ENCODE data around the gene MBLAC1.

MBLAC1 gene

GRCh38 chr7:100126931-100127865, at the start of gene MBLAC1:
MBLAC1 (plus strand) TSS chr7:100126967; CDS start chr7:100127396, 429 bp downstream.
- DNase-seq, result peak; percentile 90 to 94

- DNase-seq, result no peak
These were observed 49.6 kb upstream of the MBLAC1 start for GRCh38 chr7:100077205-100077604.

DNA sequence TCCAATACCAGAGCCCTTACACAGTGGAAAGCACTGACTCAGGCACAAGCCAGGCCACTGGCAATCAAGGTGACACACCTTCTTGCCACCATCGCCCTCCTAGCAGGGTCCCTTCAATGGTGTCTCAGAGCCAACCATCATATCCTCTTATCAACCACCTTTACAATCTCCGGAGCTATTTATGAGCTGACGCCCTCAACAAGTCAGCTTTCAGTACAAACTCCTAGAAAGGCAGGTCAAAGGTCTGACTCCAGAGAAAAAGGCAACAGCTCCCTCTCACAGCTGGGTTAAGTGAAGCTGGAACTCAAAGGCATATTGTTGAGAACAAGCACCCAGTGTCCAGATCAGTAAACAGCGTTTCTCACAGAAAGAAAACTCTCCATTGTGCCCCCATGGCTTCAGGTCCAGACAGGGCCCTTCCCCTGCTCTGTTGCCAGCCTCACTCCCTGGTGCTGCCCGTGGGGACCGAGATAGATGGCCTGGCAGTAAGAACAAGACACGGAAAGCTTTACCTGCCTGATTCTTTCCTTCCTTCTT, 47.7 kb upstream of the MBLAC1 start:
- no peak for DNase-seq

DNA sequence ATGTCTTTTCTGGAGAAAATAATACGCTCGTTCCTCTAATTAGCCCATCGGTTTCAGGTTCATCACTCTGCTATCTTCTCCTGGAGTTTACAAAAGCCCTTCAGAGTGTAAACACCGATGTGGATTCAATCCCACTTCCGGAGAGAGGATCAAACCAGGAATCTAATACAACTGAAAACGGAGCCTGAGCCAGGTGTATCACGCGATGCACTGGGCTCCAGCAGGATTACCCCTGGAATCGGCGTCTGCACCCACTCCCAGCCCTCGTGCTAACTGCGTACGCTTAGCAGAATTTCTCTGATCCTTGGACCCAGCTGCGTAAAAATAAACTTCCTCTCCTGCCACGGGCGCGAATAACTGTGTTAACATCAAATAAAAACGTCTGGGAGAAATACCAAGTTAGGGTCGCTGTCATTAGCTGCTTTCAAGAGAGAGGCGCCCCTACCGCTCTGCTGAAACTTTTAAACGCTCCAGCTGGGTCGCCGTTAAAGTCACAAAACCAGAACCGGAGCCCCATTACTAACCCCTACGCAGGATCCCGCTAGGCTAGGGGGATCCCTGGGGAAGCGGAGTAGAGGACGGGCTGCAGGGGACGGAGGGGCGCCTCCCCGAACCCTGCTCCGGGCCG, 45.7 kb upstream of the MBLAC1 start:
- DNase-seq, result no peak

DNA sequence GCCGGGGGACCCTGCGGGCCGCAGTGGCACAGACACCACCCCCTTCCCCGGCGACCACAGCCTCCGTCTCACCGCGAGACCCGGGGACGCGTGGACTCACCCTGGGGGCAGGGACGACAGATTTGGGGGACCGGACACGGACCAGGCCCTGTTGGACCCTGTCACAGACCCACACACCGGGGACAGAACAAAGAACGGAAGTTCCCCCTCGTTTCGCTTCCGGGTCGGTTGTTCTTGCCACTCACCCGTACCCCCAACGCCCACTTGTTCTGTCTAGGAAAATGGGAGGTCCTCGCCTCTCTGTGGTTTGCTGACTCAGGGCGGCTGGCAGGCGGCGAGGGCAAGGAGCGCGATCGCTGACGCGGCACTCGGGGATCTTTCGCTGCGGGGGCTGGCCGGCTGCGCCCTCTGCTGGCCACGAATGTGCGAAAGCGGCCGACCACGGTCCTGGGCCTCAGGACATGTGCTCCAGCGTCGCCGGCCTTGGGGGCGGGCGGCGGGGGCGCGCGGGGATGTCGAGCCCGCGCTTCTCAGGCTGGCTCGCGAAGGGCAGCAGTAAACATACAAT, 45.1 kb upstream of the MBLAC1 start, which contains the start of gene ZNF3:
ZNF3 (minus strand) TSS at position 189 of the 568 bp plus-strand sequence. CDS start 4,366 bp downstream, outside the sequence.
- DNase-seq, result peak; percentile 98 to 99

DNA sequence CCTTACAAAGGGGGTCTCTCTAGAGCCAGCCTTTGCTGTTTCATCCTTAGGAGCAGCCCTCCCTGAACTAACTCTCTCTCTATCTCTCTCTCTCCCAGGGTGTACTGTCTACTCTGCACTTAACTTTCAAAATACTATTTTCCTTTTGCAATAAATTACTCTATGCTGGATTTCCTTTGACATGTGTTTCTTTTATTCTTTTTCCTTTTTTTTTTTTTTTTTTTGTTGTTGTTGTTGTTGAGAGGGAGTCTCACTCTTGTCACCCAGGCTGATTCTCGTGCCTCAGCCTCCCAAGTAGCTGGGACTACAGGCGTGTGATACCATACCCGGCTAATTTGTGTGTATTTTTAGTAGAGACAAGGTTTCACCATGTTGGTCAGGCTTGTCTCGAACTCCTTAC, 43.8 kb upstream of the MBLAC1 start:
- DNase-seq, result no peak

GRCh38 chr7:100085515-100085914, 41.3 kb upstream of the MBLAC1 start:
- no peak for DNase-seq

GRCh38 chr7:100087055-100087750, 39.6 kb upstream of the MBLAC1 start:
- no peak for DNase-seq

- no peak for DNase-seq
These were observed 38.6 kb upstream of the MBLAC1 start for GRCh38 chr7:100088095-100088620.

GRCh38 chr7:100088621-100089457, 37.9 kb upstream of the MBLAC1 start, which contains the start of gene COPS6:
COPS6 (plus strand) TSS chr7:100088969; CDS start chr7:100088991, 22 bp downstream.
- peak; percentile 36 to 54 for DNase-seq

- DNase-seq, result no peak
These were observed 37.1 kb upstream of the MBLAC1 start for GRCh38 chr7:100089458-100090196.

DNA sequence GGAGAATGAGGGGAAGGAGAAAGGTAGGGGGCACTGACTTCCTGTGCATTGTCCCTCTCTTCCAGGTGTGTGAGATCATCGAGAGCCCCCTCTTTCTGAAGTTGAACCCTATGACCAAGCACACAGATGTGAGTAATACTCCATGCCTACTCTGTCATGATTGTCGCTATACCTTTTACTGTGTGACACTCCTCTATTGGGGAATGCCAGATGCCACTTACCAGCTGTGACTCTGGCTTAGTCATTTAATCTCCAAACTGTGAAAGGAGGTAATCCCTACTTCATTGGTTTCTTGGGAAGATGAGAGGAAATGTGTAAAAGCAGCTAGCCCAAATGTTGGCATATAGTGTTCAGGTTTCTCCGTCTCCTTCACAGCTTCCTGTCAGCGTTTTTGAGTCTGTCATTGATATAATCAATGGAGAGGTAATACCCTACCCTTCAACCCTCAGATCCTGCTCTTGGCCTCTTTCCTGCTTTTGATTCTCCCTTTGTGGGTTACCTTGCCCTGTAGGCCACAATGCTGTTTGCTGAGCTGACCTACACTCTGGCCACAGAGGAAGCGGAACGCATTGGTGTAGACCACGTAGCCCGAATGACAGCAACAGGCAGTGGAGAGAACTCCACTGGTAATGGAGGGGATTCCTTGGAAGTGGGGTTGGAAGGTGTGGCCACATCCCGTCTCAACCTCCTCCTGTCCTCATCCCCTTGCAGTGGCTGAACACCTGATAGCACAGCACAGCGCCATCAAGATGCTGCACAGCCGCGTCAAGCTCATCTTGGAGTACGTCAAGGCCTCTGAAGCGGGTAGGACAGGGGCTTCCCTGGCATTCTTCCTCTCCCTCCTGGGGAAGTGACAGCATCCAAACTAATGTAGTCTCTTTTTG, 36.0 kb upstream of the MBLAC1 start:
- DNase-seq, result no peak

DNA sequence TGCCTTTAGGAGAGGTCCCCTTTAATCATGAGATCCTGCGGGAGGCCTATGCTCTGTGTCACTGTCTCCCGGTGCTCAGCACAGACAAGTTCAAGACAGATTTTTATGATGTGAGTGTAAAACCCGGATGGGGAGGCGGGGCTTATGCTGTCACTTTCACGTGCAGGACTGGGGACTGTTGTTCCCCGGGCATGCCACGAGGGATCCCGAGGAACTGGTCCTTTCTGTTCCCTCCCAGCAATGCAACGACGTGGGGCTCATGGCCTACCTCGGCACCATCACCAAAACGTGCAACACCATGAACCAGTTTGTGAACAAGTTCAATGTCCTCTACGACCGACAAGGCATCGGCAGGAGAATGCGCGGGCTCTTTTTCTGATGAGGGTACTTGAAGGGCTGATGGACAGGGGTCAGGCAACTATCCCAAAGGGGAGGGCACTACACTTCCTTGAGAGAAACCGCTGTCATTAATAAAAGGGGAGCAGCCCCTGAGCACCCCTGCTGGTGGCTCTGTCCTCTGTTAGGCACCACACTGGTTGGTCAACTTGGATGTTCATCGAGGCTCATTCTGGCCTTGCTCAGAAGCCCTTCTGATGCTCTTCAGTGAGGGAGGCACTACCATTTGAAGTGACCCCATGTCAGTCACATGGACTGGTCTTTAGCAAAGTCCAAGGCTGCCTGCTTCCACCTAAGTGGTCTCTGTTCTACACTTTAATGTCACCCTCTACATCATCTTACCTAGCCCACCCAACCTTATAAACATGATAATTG, 35.2 kb upstream of the MBLAC1 start:
- peak in 1 of 2 experiments; percentile 17 for DNase-seq

DNA sequence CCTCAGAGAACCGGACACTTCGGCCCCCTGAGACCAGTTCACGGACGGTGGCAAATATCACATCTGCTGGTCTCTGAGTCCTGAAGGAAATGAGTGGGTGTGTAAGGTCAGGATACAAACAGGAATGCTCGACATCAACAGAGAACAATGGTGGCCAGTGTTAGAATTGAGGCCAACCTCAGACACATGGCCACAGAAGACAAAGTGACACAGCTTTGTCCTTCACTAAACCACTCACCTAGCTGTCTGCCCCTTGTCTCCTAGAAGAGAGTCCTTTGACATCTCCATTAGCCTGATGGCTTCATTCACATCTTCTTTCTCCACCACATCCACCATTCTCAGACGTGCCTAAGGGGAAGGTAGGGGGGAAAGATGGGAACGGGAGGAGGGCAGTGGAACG, 33.7 kb upstream of the MBLAC1 start:
- DNase-seq, result no peak

DNA sequence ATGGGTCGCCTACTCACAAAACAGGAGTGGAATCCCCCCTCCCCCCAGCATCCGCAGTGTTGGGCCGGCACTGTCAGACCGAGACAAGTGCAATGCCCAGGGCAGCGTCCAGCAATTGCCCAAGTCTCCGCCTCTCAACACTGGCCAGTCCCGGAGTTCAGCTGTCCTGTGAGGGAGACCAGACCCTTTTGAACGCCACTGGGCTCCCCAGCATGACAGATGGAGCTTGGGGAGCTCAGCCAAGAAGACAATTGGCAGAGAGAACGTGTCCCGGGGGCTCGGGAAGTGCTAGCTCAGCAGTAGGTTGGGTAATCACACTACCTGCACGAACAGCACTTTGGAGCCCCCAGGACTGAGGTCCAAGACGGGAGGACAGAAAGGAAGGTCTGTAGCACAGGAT, 33.3 kb upstream of the MBLAC1 start:
- DNase-seq, result no peak

DNA sequence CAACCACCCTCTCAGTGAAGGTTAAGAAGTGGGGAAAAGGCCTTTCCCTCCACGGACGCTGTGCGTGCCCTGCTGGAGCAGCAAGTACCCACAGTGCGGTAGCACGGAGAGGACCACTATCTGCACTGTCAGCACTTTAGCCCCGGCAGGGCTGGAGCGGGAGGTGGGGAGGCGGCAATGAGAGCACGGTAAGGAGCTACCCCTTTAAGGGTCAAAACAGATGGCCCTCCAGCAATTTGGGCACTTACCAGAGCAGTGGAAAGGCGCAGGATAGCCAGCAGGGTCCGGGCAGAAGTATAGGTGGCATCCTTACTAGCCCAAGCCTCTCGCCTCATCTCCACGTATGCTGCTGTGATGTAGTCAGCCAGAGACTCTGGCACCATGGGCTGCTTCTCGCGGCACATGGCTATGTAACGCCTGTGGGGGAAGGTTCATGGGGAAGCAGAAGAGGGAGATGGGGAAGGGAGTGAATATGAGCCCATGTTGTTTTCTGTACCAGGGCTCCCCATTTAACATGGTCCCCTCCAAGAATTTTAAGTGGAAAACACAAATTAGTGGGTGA, 32.8 kb upstream of the MBLAC1 start:
- DNase-seq, result no peak

GRCh38 chr7:100095289-100095688, 31.5 kb upstream of the MBLAC1 start:
- DNase-seq, result no peak

- no peak for DNase-seq
These were observed 31.1 kb upstream of the MBLAC1 start for GRCh38 chr7:100095704-100096103.

All from Kasumi-1 (cell line).